ENCODE data around the gene GID8. TPM values are rescaled to one million over a fixed set of nuclear protein-coding genes. Genes with fewer than 3 reads are reported as not detected.

GID8 gene
- polyA plus RNA-seq, 6 donors from 2014 or later, result 15.7 to 19.7 (median 17.8) TPM

GRCh38 chr20:62991863-62992262 is 53.9 kb downstream of the GID8 start:
- peaks cover 22 to 71% (median 56%) of the 10 kb centered on the region in 3 donors for H3K27me3 Mint-ChIP-seq
- no peaks in the 10 kb centered on the region for H3K36me3 Mint-ChIP-seq
- H3K4me1 Mint-ChIP-seq, result peaks cover 4 to 14% (median 10%) of the 10 kb centered on the region in 3 donors
- no peak overlapping the region for H3K27ac Mint-ChIP-seq
- ATAC-seq (ENCODE audit: low read depth in 2 of 2) (no peak), DNase-seq (no peak)
- H3K9me3 Mint-ChIP-seq, result no peaks in the 10 kb centered on the region
- no peak overlapping the region for H3K4me3 Mint-ChIP-seq

- H3K4me3 Mint-ChIP-seq, result no peak overlapping the region
- H3K4me1 Mint-ChIP-seq, result peaks cover 4 to 12% (median 6%) of the 10 kb centered on the region in 3 donors
- peaks cover 27 to 75% (median 65%) of the 10 kb centered on the region in 3 donors for H3K27me3 Mint-ChIP-seq
- H3K9me3 Mint-ChIP-seq, result peaks cover 0 to 2% (median 0%) of the 10 kb centered on the region in 7 donors
- DNase-seq, result no peak
- no peak for ATAC-seq (ENCODE audit: low read depth in 2 of 2)
- H3K27ac Mint-ChIP-seq, result no peak overlapping the region
- no peaks in the 10 kb centered on the region for H3K36me3 Mint-ChIP-seq
Observed at GRCh38 chr20:62993856-62994494, 56.0 kb downstream of the GID8 start.

GRCh38 chr20:62994869-62995281 is 56.9 kb downstream of the GID8 start:
- H3K36me3 Mint-ChIP-seq, result no peaks in the 10 kb centered on the region
- peaks cover 0 to 5% (median 0%) of the 10 kb centered on the region in 3 donors for H3K4me1 Mint-ChIP-seq
- H3K27ac Mint-ChIP-seq, result no peak overlapping the region
- no peak for ATAC-seq (ENCODE audit: low read depth in 2 of 2)
- no peak overlapping the region for H3K4me3 Mint-ChIP-seq
- peaks cover 0 to 2% (median 0%) of the 10 kb centered on the region in 7 donors for H3K9me3 Mint-ChIP-seq
- DNase-seq, result no peak
- peaks cover 28 to 80% (median 73%) of the 10 kb centered on the region in 3 donors for H3K27me3 Mint-ChIP-seq

DNA sequence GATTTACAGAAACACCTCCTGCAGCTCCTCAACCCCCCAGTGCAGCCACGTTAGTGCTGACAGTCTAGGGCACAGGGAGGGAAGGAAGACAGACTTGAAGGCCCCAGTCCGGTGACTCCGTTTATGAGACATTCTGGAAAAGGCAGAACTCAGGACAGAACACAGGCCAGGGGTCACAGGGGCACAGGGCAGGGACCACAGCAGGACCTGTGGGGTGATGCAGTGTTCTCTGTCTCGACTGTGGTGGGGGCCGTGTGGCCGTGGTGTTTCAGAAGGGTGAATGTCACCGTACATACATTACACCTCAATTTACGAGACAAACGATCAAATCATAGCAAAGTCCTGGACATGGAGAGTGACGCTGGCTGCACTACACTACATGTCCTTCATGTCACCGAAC is 57.5 kb downstream of the GID8 start:
- Mint-ChIP-seq H3K9me3 (peaks cover 0 to 2% (median 0%) of the 10 kb centered on the region in 7 donors), H3K4me3 (no peak overlapping the region), H3K27me3 (peaks cover 28 to 86% (median 79%) of the 10 kb centered on the region in 3 donors), H3K4me1 (peaks cover 0 to 5% (median 0%) of the 10 kb centered on the region in 3 donors), H3K27ac (no peak overlapping the region), H3K36me3 (no peaks in the 10 kb centered on the region)
- DNase-seq (no peak), ATAC-seq (ENCODE audit: low read depth in 2 of 2) (no peak)

DNA sequence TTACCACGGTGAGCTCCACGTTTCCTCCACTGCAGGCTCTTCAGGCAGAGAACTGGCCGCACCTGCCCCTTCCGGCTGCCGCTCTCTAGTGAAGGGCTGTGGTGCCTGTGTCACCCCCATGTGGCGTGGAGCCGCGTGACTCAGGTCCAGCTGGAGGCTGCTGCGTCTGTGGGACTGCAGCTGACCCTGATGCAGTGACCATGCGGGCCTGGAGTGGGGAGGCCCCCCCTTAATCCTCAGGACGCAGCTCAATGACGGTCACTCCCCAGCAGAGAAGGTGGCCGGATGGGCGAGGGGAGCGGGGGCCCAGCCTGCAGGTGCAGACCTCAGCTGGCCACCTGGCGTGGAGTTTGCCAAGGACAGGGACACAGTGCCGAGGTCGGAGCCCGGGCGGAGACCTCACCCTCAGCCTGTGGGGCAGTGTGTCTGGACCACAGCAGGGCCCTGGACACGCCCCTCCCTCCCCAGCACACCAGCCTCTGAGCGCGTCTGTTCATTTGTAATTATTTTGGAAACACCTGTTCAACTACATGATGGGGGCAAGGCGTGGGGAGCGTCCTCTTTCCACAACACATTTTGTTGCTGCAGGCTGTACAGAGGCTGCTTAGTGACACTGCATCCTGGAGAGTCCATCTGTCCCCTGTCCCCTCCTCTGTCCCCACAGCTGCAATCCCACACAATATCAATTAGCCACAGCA is 58.1 kb downstream of the GID8 start:
- DNase-seq (no peak), ATAC-seq (ENCODE audit: low read depth in 2 of 2) (no peak)
- H3K9me3 Mint-ChIP-seq, result peaks cover 0 to 2% (median 0%) of the 10 kb centered on the region in 7 donors
- H3K4me1 Mint-ChIP-seq, result peaks cover 0 to 5% (median 0%) of the 10 kb centered on the region in 3 donors
- no peak overlapping the region for H3K27ac Mint-ChIP-seq
- H3K36me3 Mint-ChIP-seq, result no peaks in the 10 kb centered on the region
- H3K27me3 Mint-ChIP-seq, result peaks cover 28 to 86% (median 81%) of the 10 kb centered on the region in 3 donors
- no peak overlapping the region for H3K4me3 Mint-ChIP-seq

- Mint-ChIP-seq H3K9me3 (peaks cover 0 to 2% (median 0%) of the 10 kb centered on the region in 7 donors), H3K27ac (no peak overlapping the region), H3K4me1 (peaks cover 0 to 5% (median 0%) of the 10 kb centered on the region in 3 donors), H3K27me3 (peaks cover 33 to 85% (median 82%) of the 10 kb centered on the region in 3 donors), H3K36me3 (no peaks in the 10 kb centered on the region), H3K4me3 (no peak overlapping the region)
- DNase-seq (no peak), ATAC-seq (ENCODE audit: low read depth in 2 of 2) (no peak)
Observed at GRCh38 chr20:62996596-62996982, 58.6 kb downstream of the GID8 start.

DNA sequence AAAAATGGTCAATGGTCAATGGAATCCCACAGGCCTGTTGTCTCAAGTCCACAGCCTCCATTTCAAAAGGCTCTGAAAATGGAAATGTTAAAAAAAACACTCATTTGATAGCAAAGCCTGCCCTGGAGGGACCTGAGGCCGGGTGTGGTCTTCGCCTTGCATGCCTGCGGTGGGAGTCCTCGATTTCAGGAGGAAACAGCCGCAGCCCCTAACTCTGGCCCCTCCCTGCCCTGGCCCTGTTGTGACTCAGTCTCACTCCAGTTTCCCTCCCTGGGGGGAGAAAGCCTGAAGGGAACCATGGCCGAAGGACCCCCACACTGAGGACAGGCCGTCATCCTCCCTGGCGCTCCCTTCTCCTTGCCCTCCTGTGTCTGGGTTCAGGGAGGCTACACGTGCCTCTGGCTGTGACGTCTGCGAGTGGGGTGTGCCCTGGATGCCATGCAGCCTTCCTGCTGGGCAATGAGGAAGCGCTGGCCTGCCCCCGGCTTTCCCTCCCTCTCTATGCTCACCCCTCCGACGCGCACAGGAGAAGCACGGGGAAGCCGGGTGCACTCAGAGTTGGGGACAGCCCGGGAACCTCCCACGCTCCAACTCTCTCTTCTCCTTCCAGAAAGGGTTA is 59.6 kb downstream of the GID8 start:
- Mint-ChIP-seq H3K9me3 (peaks cover 0 to 2% (median 0%) of the 10 kb centered on the region in 7 donors), H3K4me1 (no peaks in the 10 kb centered on the region), H3K27me3 (peaks cover 29 to 81% (median 76%) of the 10 kb centered on the region in 3 donors), H3K27ac (peak overlapping the region in 1 of 6 donors; percentile 85), H3K4me3 (no peak overlapping the region), H3K36me3 (no peaks in the 10 kb centered on the region)
- ATAC-seq (ENCODE audit: low read depth in 2 of 2), result no peak
- no peak for DNase-seq

Other genes with a start within 250 kb of the GID8 start
- gene NTSR1, start 229.3 kb upstream of the GID8 start, polyA plus RNA-seq (ENCODE audit: low read depth in 6 of 6), result not detected
- 10 to 100 TPM; 10.8 to 13.2 (median 11.3) TPM for gene MRGBP, start 141.7 kb upstream of the GID8 start, polyA plus RNA-seq (ENCODE audit: low read depth in 6 of 6)
- gene OGFR, start 133.3 kb upstream of the GID8 start, polyA plus RNA-seq (ENCODE audit: low read depth in 6 of 6), result 10 to 100 TPM; 20.6 to 74.6 (median 46.0) TPM
- gene COL9A3, start 121.1 kb upstream of the GID8 start, polyA plus RNA-seq (ENCODE audit: low read depth in 6 of 6), result 10 to 100 TPM in 2 of 6 donors, 1 to 10 TPM in 4; 1.2 to 19.6 (median 2.6) TPM
- 1 to 10 TPM in 5 of 6 donors, under 1 TPM in 1; 0.51 to 2.0 (median 1.2) TPM for gene TCFL5, start 76.3 kb upstream of the GID8 start, polyA plus RNA-seq (ENCODE audit: low read depth in 6 of 6)
- gene DIDO1, start 11.6 kb upstream of the GID8 start, polyA plus RNA-seq (ENCODE audit: low read depth in 6 of 6), result 10 to 100 TPM; 24.3 to 39.9 (median 28.3) TPM
- 1 to 10 TPM; 3.1 to 10.0 (median 5.1) TPM for gene SLC17A9, start 14.6 kb downstream of the GID8 start, polyA plus RNA-seq (ENCODE audit: low read depth in 6 of 6)
- gene BHLHE23, start 68.8 kb downstream of the GID8 start, polyA plus RNA-seq (ENCODE audit: low read depth in 6 of 6), result not detected